Neuronal stem cell (in vitro differentiated cells): Measurements from ENCODE around the gene CLMN.

Experiments used
- DNase-seq: peaks from one replicate; pipeline ENCODE4 v3.0.0-alpha.2; 2013; ENCODE audit warnings: low spot score
- H2AFZ ChIP-seq: one replicate; pipeline ENCODE4 v1.6.1; 2013; ENCODE audit warnings: mild to moderate bottlenecking, low read length, inconsistent platforms
- H2AK5ac ChIP-seq: 2 replicates; pipeline ENCODE4 v1.6.1; 2013; ENCODE audit warnings: low read depth, mild to moderate bottlenecking, inconsistent platforms, low read length, moderate library complexity, mixed read lengths
- H2BK120ac ChIP-seq: 2 replicates; pipeline ENCODE4 v1.6.1; 2013; ENCODE audit warnings: low read depth, mild to moderate bottlenecking, inconsistent platforms, low read length, moderate library complexity, mixed read lengths
- H2BK12ac ChIP-seq: one replicate; pipeline ENCODE4 v1.6.1; 2013; ENCODE audit warnings: low read length, inconsistent platforms
- H2BK15ac ChIP-seq: 2 replicates; pipeline ENCODE4 v1.6.1; 2013; ENCODE audit warnings: mild to moderate bottlenecking, low read length, inconsistent platforms, mixed read lengths
- H2BK5ac ChIP-seq: one replicate; pipeline ENCODE4 v1.6.1; 2013; ENCODE audit warnings: inconsistent platforms, mild to moderate bottlenecking, low read length, moderate library complexity
- H3K14ac ChIP-seq: one replicate; pipeline ENCODE4 v1.6.1; 2013; ENCODE audit warnings: low read length, inconsistent platforms
- H3K18ac ChIP-seq: 2 replicates; pipeline ENCODE4 v1.6.1; 2013; ENCODE audit warnings: low read length, inconsistent platforms
- H3K23ac ChIP-seq: 2 replicates; pipeline ENCODE4 v1.6.1; 2013; ENCODE audit warnings: low read depth, mild to moderate bottlenecking, mixed read lengths, low read length, inconsistent platforms; ENCODE audit not compliant: poor library complexity
- H3K27ac ChIP-seq: replicated peaks from 3 replicates; pipeline ENCODE4 v1.5.1; 2013; ENCODE audit warnings: low read length, inconsistent platforms
- H3K27me3 ChIP-seq, 3 experiments: 2 replicates each; pipeline ENCODE4 v1.6.1; 2013; ENCODE audit warnings: low read length in 3 of 3, mild to moderate bottlenecking in 2 of 3, inconsistent platforms in 1 of 3, low read depth in 1 of 3, mixed read lengths in 1 of 3, moderate library complexity in 1 of 3; ENCODE audit not compliant: control insufficient read depth in 3 of 3, insufficient read depth in 3 of 3
- H3K36me3 ChIP-seq, 2 donors: replicated peaks in 1 of 2; 2 replicates each; pipeline ENCODE4 v1.6.1; 2013; ENCODE audit warnings: low read length in 2 of 2; ENCODE audit not compliant: control insufficient read depth in 2 of 2, insufficient read depth in 2 of 2
- H3K4ac ChIP-seq: 2 replicates; pipeline ENCODE4 v1.6.1; 2013; ENCODE audit warnings: inconsistent platforms, mild to moderate bottlenecking, low read length, moderate library complexity
- H3K4me1 ChIP-seq, 2 donors: 1 replicate in 1 of 2; 2 replicates in 1 of 2; pipeline ENCODE4 v1.6.1; 2013; ENCODE audit warnings: low read length in 2 of 2, low read depth in 1 of 2; ENCODE audit not compliant: control insufficient read depth in 2 of 2, insufficient read depth in 1 of 2
- H3K4me2 ChIP-seq: one replicate; pipeline ENCODE4 v1.6.1; 2013; ENCODE audit warnings: mild to moderate bottlenecking, low read length, inconsistent platforms; ENCODE audit not compliant: insufficient read depth, poor library complexity, severe bottlenecking
- H3K4me3 ChIP-seq, 2 donors: 2 replicates each; pipeline ENCODE4 v1.5.1; 2013; ENCODE audit warnings: low read length in 2 of 2, mild to moderate bottlenecking in 2 of 2, inconsistent platforms in 1 of 2, moderate library complexity in 1 of 2
- H3K79me1 ChIP-seq: one replicate; pipeline ENCODE4 v1.6.1; 2013; ENCODE audit warnings: low read depth, mild to moderate bottlenecking, inconsistent platforms, low read length, moderate library complexity
- H3K9ac ChIP-seq: one replicate; pipeline ENCODE4 v1.6.1; 2013; ENCODE audit warnings: mild to moderate bottlenecking, low read depth, low read length, inconsistent platforms; ENCODE audit not compliant: poor library complexity
- H3K9me3 ChIP-seq, 2 donors: replicated peaks in 1 of 2; 2 replicates each; pipeline versions ENCODE3 to v1.6.1; 2013; ENCODE audit warnings: low read length in 2 of 2, mild to moderate bottlenecking in 2 of 2, inconsistent platforms in 1 of 2, low read depth in 1 of 2, mixed read lengths in 1 of 2, moderate library complexity in 1 of 2; ENCODE audit not compliant: control insufficient read depth in 2 of 2, insufficient read depth in 1 of 2
- H4K8ac ChIP-seq: one replicate; pipeline ENCODE4 v1.6.1; 2013; ENCODE audit warnings: low read depth, mild to moderate bottlenecking, inconsistent platforms, low read length, moderate library complexity
- H4K91ac ChIP-seq: one replicate; pipeline ENCODE4 v1.6.1; 2013; ENCODE audit warnings: low read length, low read depth, mild to moderate bottlenecking, inconsistent platforms; ENCODE audit not compliant: poor library complexity
- WGBS, 2 donors: extraction: QIAGEN DNeasy Blood & Tissue Kit; methylation state at CpG; one replicate each; pipeline ENCODE4 v1.1.7; 2013; ENCODE audit warnings: missing lambda C conversion rate in 2 of 2, mixed read lengths in 1 of 2; ENCODE audit not compliant: insufficient read length in 2 of 2, insufficient replicate concordance in 1 of 2; ENCODE audit errors: extremely low coverage in 2 of 2; 5-methylcytosine and 5-hydroxymethylcytosine counted together

CLMN gene

DNA sequence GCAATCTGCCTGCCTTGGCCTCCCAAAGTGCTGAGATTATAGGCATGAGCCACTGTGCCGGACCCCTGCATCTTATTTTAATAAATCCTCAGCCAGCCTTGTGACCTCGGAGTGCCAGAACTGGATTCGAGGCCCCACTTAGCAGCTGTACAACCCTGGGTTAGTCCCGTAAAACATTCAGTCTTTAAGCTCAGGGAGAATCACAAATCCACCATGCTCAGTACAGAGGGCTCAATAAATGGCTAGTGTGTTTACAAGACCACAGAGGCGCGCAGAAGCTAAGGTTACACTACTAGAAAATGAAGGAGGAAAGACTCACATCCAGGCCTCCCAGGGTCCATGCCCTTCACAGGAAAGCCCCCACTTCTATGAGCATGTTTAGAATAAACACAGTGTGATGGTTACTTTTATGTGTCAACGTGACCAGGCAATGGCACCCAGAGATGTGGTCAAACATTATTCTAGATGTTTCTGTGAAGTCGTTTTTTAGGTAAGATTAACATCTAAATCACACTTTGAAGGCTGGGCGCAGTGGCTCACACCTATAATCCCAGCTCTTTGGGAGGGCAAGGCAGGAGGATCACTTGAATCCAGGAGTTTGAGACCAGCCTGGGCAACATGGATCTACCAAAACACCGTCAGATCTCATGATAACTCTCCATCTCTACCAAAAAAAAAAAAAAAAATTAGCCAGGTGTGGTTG is 55.3 kb downstream of the CLMN start:
- H3K9ac ChIP-seq, result no peak overlapping the region
- H2BK12ac ChIP-seq, result no peak overlapping the region
- H2AFZ ChIP-seq, result no peak overlapping the region
- no peak overlapping the region for H3K4me3 ChIP-seq
- no peak overlapping the region for H3K27ac ChIP-seq
- no peak overlapping the region for H2BK15ac ChIP-seq
- no peak overlapping the region for H2AK5ac ChIP-seq
- no peak overlapping the region for H3K18ac ChIP-seq
- DNase-seq, result no peak
- no peak overlapping the region for H3K4me2 ChIP-seq
- no peaks in the 10 kb centered on the region for H3K36me3 ChIP-seq
- no peak overlapping the region for H2BK120ac ChIP-seq
- no peaks in the 10 kb centered on the region for H3K27me3 ChIP-seq
- H3K4ac ChIP-seq, result no peak overlapping the region
- H4K8ac ChIP-seq, result no peak overlapping the region
- no CpG with 5 or more reads among the region's 10 CpGs for WGBS, 2 donors
- H3K23ac ChIP-seq, result no peak overlapping the region
- H3K4me1 ChIP-seq, result peaks cover 0 to 9% of the 10 kb centered on the region in 2 donors
- no peak overlapping the region for H3K14ac ChIP-seq
- no peak overlapping the region for H4K91ac ChIP-seq
- no peaks in the 10 kb centered on the region for H3K79me1 ChIP-seq
- no peak overlapping the region for H2BK5ac ChIP-seq
- no peaks in the 10 kb centered on the region for H3K9me3 ChIP-seq

DNA sequence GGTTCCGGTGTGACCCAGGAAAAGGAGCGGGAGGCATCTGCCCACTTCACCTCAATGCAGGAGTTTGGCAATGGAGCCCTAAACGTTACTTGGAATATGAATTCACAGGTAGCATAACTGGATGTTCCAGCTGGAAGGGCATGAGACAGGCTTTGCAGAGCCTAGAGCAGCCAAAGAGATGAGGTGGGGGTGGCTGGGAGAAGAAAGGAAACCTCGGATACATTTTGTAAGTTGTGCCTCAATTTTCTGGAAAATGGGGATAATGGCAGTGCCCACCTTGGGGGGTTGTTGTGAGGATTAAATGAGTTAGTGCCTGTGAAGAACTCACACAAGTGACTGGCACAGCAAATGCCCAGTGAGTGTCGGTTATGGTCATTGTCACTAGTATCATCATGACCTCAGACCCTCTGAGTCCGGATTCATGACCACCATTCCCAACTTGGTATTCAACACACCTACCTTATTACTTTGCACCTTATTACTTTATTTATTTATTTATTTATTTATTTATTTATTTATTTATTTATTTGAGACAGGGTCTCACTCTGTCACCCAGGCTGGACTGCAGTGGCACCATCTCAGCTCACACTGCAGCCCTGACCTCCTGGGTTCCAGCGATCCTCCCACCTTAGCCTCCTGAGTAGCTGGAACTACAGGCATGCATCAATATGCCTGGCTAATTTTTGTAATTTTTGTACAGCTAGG is 56.0 kb downstream of the CLMN start:
- no CpG with 5 or more reads among the region's 7 CpGs for WGBS, 2 donors
- H3K9ac ChIP-seq, result no peak overlapping the region

DNA sequence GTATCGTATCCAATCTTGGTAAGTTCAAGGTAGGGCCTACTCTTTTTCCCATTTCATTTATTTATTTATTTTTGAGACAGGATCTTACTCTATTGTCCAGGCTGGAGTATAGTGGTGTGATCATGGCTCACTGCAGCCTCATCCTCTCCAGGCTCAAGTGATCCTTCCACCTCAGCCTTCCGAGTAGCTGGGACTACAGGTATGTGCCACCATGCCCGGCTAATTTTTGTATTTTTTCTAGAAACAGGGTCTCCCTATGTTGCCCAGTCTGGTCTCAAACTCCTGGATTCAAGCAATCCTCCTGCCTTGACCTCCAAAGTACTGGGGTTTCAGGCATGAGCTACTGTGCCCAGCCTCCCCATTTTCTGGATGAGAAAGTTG is 57.2 kb downstream of the CLMN start:
- Histone ChIP-seq H3K79me1 (no peaks in the 10 kb centered on the region), H3K27me3 (peaks cover 0 to 4% (median 0%) of the 10 kb centered on the region in 3 experiments), H4K91ac (no peak overlapping the region), H3K4me2 (no peak overlapping the region), H2AFZ (no peak overlapping the region), H2BK5ac (no peak overlapping the region), H4K8ac (no peak overlapping the region), H2BK15ac (no peak overlapping the region), H3K4me1 (peaks cover 3 to 9% of the 10 kb centered on the region in 2 donors), H3K27ac (no peak overlapping the region), H2AK5ac (no peak overlapping the region), H3K9ac (no peak overlapping the region), H2BK120ac (no peak overlapping the region), H3K23ac (no peak overlapping the region), H3K14ac (no peak overlapping the region), H2BK12ac (no peak overlapping the region), H3K18ac (no peak overlapping the region), H3K36me3 (no peaks in the 10 kb centered on the region), H3K9me3 (peaks cover 0 to 2% of the 10 kb centered on the region in 2 donors), H3K4me3 (no peak overlapping the region), H3K4ac (no peak overlapping the region)
- no peak for DNase-seq
- no CpG with 5 or more reads among the region's 3 CpGs for WGBS, 2 donors

More for the DNA sequence above, 56.0 kb downstream of the CLMN start:
- Histone ChIP-seq H3K4ac (no peak overlapping the region), H2BK12ac (no peak overlapping the region), H3K23ac (no peak overlapping the region), H3K18ac (no peak overlapping the region), H3K14ac (no peak overlapping the region), H2AFZ (no peak overlapping the region), H2AK5ac (no peak overlapping the region), H3K36me3 (no peaks in the 10 kb centered on the region), H2BK15ac (no peak overlapping the region), H3K79me1 (no peaks in the 10 kb centered on the region), H2BK120ac (no peak overlapping the region), H3K4me3 (no peak overlapping the region), H3K27me3 (no peaks in the 10 kb centered on the region), H4K91ac (no peak overlapping the region), H4K8ac (no peak overlapping the region), H2BK5ac (no peak overlapping the region), H3K27ac (no peak overlapping the region), H3K4me2 (no peak overlapping the region), H3K9me3 (no peaks in the 10 kb centered on the region), H3K4me1 (peaks cover 2 to 9% of the 10 kb centered on the region in 2 donors)
- no peak for DNase-seq
